WTC11 (cell line): Measurements from ENCODE around the gene RALY.

Experiments
- ATF6 ChIP-seq: sonication (generic); formaldehyde crosslinking; IDR thresholded peaks from 2 replicates; pipeline ENCODE4 v1.8.1; 2023; ENCODE audit warnings: mild to moderate bottlenecking, missing genetic modification reagents
- PREB ChIP-seq: sonication (generic); formaldehyde crosslinking; IDR thresholded peaks from 2 replicates; pipeline ENCODE4 v1.8.1; 2022; ENCODE audit warnings: mild to moderate bottlenecking, missing genetic modification reagents, moderate library complexity, borderline replicate concordance
- SP1 ChIP-seq: sonication (generic); formaldehyde crosslinking; conservative IDR thresholded peaks from 2 replicates; pipeline ENCODE4 v1.8.1; 2022; ENCODE audit warnings: missing genetic modification reagents

GRCh38 chr20:34082232-34082887 lies 88.6 kb downstream of the RALY start:
- TF ChIP-seq SP1 (CRISPR knock-in tag) (no peak), ATF6 (no peak), PREB (CRISPR knock-in tag) (no peak)
